Astrocyte of the spinal cord (primary cell): ENCODE data around the gene CHD1.

Experiments used
- DNase-seq: peaks from one replicate; pipeline ENCODE4 v3.0.0; 2011; ENCODE audit warnings: low read depth, low spot score
- H3K4me3 ChIP-seq: 2 replicates; pipeline ENCODE4 v1.5.1; 2011; ENCODE audit warnings: low read depth, mild to moderate bottlenecking, low read length, moderate library complexity
- CTCF ChIP-seq: IDR thresholded peaks from 2 replicates; pipeline ENCODE4 v1.5.1; 2012; ENCODE audit warnings: low read depth, mild to moderate bottlenecking, low read length, inconsistent platforms
- in situ Hi-C: cut with HindIII; loops from 2 replicates; pipeline ENCODE4 v1.10.0; 2017; ENCODE audit warnings: low sequenced_read_pairs

CHD1 gene

GRCh38 chr5:98927242-98927988 lies 1.4 kb downstream of the CHD1 start:
- TF ChIP-seq CTCF = no peak
- peak; percentile 72 for DNase-seq
- in situ Hi-C loops = no loop called here
- H3K4me3 ChIP-seq = peak overlapping the region; percentile 78

GRCh38 chr5:98923966-98924365 lies 4.8 kb downstream of the CHD1 start:
- TF ChIP-seq CTCF = no peak
- no peak for DNase-seq
- no peak overlapping the region for H3K4me3 ChIP-seq
- in situ Hi-C loops = no loop called here

- DNase-seq = no peak
- in situ Hi-C loops = no loop called here
- H3K4me3 ChIP-seq = no peak overlapping the region
- no peak for TF ChIP-seq CTCF
Measured at GRCh38 chr5:98921947-98922505, 6.8 kb downstream of the CHD1 start.

- DNase-seq = no peak
- in situ Hi-C loops = no loop called here
- H3K4me3 ChIP-seq = no peak overlapping the region
- no peak for TF ChIP-seq CTCF
Measured at GRCh38 chr5:98917433-98917832, 11.4 kb downstream of the CHD1 start.

- no peak overlapping the region for H3K4me3 ChIP-seq
- in situ Hi-C loops = no loop called here
- TF ChIP-seq CTCF = no peak
- no peak for DNase-seq
Measured at GRCh38 chr5:98916540-98916939, 12.3 kb downstream of the CHD1 start.

- in situ Hi-C loops = no loop called here
- no peak for TF ChIP-seq CTCF
- no peak for DNase-seq
- H3K4me3 ChIP-seq = no peak overlapping the region
Measured at GRCh38 chr5:98913911-98914310, 14.9 kb downstream of the CHD1 start.
